NCI-H1436 (cell line): ENCODE measurements around the gene EIF2AK3.
"Not testable (repeated sequence)": the region's sequence is repeated elsewhere in the genome, so short reads cannot be mapped to it uniquely, and the experiment has no call there.

Source experiments
- DNase-seq: peaks from one replicate; lab custom pipeline; 2025; lab: John Stamatoyannopoulos, UW

The EIF2AK3 gene

GRCh38 chr2:88627055-88627855, at the start of gene EIF2AK3:
Gene EIF2AK3, minus strand, starts transcription at chr2:88627464. Its CDS starts 190 bp downstream, at chr2:88627274.
- peak; percentile 99 for DNase-seq

GRCh38 chr2:88673363-88673762, 46.1 kb upstream of the EIF2AK3 start:
- DNase-seq, result no peak

- peak; percentile 47 for DNase-seq
These were observed 44.6 kb upstream of the EIF2AK3 start for GRCh38 chr2:88671786-88672427.

- peak; percentile 21 for DNase-seq
These were observed 42.4 kb upstream of the EIF2AK3 start for GRCh38 chr2:88669482-88670214.

GRCh38 chr2:88668862-88669261, 41.6 kb upstream of the EIF2AK3 start:
- DNase-seq, result no peak

GRCh38 chr2:88667219-88667618, 40.0 kb upstream of the EIF2AK3 start:
- no peak for DNase-seq

GRCh38 chr2:88666576-88666975, 39.3 kb upstream of the EIF2AK3 start:
- DNase-seq, result no peak

- DNase-seq, result no peak
These were observed 33.4 kb upstream of the EIF2AK3 start for GRCh38 chr2:88660622-88661021.

GRCh38 chr2:88659538-88659915, 32.3 kb upstream of the EIF2AK3 start:
- DNase-seq, result no peak

- DNase-seq, result no peak
These were observed 31.7 kb upstream of the EIF2AK3 start for GRCh38 chr2:88658881-88659537.

GRCh38 chr2:88658326-88658725, 31.1 kb upstream of the EIF2AK3 start:
- no peak for DNase-seq

- no peak for DNase-seq
These were observed 29.9 kb upstream of the EIF2AK3 start for GRCh38 chr2:88657131-88657530.

- no peak for DNase-seq
These were observed 29.4 kb upstream of the EIF2AK3 start for GRCh38 chr2:88656690-88657089.

GRCh38 chr2:88654714-88655113, 27.4 kb upstream of the EIF2AK3 start:
- DNase-seq, result no peak

GRCh38 chr2:88651646-88652045, 24.4 kb upstream of the EIF2AK3 start:
- no peak for DNase-seq

- not testable (repeated sequence) for DNase-seq
These were observed 18.1 kb upstream of the EIF2AK3 start for GRCh38 chr2:88645291-88645882.

GRCh38 chr2:88642278-88642677, 15.0 kb upstream of the EIF2AK3 start:
- DNase-seq, result no peak

GRCh38 chr2:88641330-88641729, 14.1 kb upstream of the EIF2AK3 start:
- no peak for DNase-seq

GRCh38 chr2:88639865-88640264, 12.6 kb upstream of the EIF2AK3 start:
- no peak for DNase-seq

GRCh38 chr2:88638743-88639142, 11.5 kb upstream of the EIF2AK3 start:
- DNase-seq, result no peak

GRCh38 chr2:88638123-88638650, 10.9 kb upstream of the EIF2AK3 start:
- DNase-seq, result no peak

GRCh38 chr2:88637464-88637863, 10.2 kb upstream of the EIF2AK3 start:
- DNase-seq, result no peak
